ENCODE data around the gene CTU1.

- TF ChIP-seq EZH2 (IDR thresholded peaks at IDR 0.05; ENCODE audit: insufficient read depth, poor library complexity, severe bottlenecking) = no peak
- no peak for TF ChIP-seq EZH2phosphoT487 (IDR thresholded peaks at IDR 0.05; ENCODE audit: insufficient read depth, low read depth)
Measured at GRCh38 chr19:51141181-51141580, 33.0 kb upstream of the CTU1 start.

Data from GM23248 (cell line).